GM12892 (cell line): Measurements from ENCODE around the gene FNDC3A.
"Not testable (repeated sequence)": the region's sequence is repeated elsewhere in the genome, so short reads cannot be mapped to it uniquely, and the experiment has no call there.

Experiments used
- DNase-seq: peaks from one replicate; pipeline ENCODE4 v3.0.0; 2011; ENCODE audit not compliant: insufficient read length
- FAIRE-seq: peaks from 2 replicates; lab custom pipeline; 2011; peaks lifted over from hg19 to GRCh38; lab: Jason Lieb, UNC
- POLR2A ChIP-seq: IDR thresholded peaks from 2 replicates; pipeline ENCODE4 v1.6.1; 2011; ENCODE audit warnings: low read depth, low read length, control low read depth
- POLR2AphosphoS5 ChIP-seq: IDR thresholded peaks from 2 replicates; pipeline ENCODE4 v1.6.1; 2011; ENCODE audit warnings: low read depth, low read length, control low read depth
- TAF1 ChIP-seq: IDR thresholded peaks from 2 replicates; pipeline ENCODE4 v1.6.1; 2011; ENCODE audit warnings: low read depth, mild to moderate bottlenecking, control low read depth, low read length, borderline replicate concordance

Gene FNDC3A

DNA sequence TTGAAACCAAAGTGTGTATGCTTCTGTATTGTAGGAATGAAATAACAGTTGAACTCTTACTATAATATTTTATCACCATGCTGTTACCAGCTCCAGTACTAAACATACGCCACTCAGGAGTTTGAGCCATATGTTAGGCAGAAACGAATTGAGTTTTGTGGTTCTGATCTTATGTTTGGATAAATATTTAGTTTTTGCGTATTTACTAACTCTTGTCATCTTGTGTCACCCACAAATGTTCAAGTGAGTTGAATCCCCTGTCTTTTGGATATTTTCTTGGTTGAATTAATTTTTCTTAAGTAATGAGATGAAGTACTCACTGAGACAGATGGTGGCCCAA, 1.5 kb downstream of the FNDC3A start:
- TF ChIP-seq TAF1 (no peak), POLR2AphosphoS5 (no peak)

GRCh38 chr13:48977973-48978372, 2.3 kb downstream of the FNDC3A start:
- no peak for DNase-seq
- TF ChIP-seq TAF1 (no peak), POLR2AphosphoS5 (no peak), POLR2A (no peak)
- FAIRE-seq = peak; percentile 46

More for the DNA sequence above, 1.5 kb downstream of the FNDC3A start:
- DNase-seq (no peak), FAIRE-seq (no peak)

DNA sequence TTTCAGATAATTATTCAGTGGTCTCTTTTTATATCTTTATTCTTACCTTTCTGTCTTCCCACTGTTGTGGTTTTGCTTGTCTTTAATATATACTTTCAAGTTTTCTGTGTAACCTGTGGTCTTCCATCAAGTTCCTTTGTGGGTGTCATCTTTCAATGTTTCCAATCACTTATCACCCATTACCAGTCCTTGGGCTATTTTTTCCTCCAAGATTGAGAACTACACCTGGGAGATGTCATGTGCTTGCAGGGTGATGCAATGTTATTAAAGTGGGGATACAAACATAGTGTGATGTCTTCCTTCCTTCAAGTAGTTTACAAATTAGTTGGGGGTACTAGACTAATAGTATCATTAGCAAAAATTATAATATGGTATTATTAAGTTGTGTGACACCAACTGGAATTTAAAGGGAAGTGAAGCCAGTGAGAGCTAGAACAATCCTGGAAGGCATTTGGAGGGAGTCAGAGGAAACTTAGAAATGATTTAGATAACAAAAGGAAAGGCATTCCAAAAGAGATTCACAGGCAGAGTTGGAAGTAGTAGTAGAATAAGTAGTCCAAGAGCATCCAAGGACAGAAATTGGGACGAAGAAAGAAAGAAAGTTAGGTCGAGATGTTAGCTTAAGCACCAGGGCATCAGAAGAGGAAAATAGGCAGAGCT, 3.4 kb downstream of the FNDC3A start:
- no peak for DNase-seq
- peak; percentile 86 for FAIRE-seq
- TF ChIP-seq POLR2A = no peak
- TF ChIP-seq TAF1 = no peak
- TF ChIP-seq POLR2AphosphoS5 = no peak

- TF ChIP-seq TAF1 = no peak
- TF ChIP-seq POLR2A = no peak
- no peak for TF ChIP-seq POLR2AphosphoS5
- DNase-seq = no peak
- FAIRE-seq = peak; percentile 82
Measured at GRCh38 chr13:48979892-48980291, 4.2 kb downstream of the FNDC3A start.

DNA sequence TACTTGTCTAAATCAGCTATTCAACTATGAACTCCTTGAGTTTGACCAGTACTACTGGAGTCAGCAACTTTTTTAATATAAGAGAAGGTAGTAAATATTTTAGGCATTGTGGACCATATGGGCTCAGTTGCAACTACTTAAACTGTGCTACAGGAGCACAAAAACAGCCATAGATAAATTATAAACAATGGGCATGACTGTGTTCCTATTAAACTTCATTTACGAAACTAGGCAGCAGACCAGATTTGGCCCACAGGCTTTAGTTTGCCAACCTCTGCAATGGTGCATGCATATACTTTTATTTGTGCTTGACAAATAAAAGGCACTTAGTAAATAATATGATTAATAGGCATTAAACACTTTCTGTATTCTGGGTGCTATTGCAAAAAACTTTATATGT, 7.6 kb downstream of the FNDC3A start:
- TF ChIP-seq POLR2AphosphoS5 (no peak), TAF1 (no peak)
- DNase-seq = no peak
- FAIRE-seq = no peak

GRCh38 chr13:48985756-48986155, 10.0 kb downstream of the FNDC3A start:
- TF ChIP-seq POLR2A (no peak), POLR2AphosphoS5 (no peak), TAF1 (no peak)
- DNase-seq (no peak), FAIRE-seq (no peak)

DNA sequence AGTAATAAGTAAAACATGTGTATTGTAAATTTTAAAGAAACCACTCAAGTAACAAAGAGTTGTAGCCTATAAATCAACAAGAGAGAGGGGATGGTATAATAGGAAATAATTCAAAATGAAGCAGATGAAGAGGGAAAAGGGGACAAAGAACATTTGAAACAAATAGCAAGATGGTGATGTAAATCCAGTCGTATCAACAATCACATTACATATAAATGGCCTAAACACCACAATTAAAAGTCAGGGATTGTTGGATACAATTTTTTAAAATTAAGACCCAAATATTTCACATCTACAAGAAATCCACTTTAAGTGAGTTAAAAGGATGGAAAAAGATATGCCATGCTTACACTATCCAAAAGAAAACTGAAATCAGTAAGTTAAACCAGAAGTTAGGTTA, 15.2 kb downstream of the FNDC3A start:
- TF ChIP-seq TAF1 = no peak
- TF ChIP-seq POLR2A = no peak
- TF ChIP-seq POLR2AphosphoS5 = no peak
- DNase-seq = no peak
- peak; percentile 56 for FAIRE-seq

DNA sequence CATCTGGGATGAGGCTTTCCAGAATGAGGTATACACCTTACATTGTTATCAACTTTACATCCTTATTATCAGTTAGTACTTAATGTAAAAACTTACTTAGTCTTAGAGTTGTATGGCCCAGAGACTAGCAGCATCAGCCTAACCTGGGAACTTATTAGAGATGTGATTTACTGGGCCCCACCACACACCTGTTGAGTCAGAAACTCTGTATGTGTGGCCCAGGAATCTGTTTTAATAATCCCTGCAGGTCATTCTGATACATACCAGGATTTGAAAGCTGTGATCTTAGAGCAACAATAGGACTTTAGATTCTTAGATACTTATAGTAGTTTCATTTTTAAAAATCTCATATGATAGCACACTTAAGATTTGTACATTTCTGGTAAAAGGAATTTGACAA, 17.4 kb downstream of the FNDC3A start:
- FAIRE-seq (no peak), DNase-seq (no peak)
- TF ChIP-seq TAF1 = no peak
- no peak for TF ChIP-seq POLR2A
- no peak for TF ChIP-seq POLR2AphosphoS5

GRCh38 chr13:48994706-48995105, 19.0 kb downstream of the FNDC3A start:
- DNase-seq = no peak
- TF ChIP-seq POLR2A = no peak
- no peak for TF ChIP-seq POLR2AphosphoS5
- no peak for TF ChIP-seq TAF1
- FAIRE-seq = peak; percentile 62

GRCh38 chr13:48998641-48999292, 23.1 kb downstream of the FNDC3A start:
- DNase-seq = no peak
- TF ChIP-seq TAF1 (no peak), POLR2A (no peak), POLR2AphosphoS5 (no peak)
- no peak for FAIRE-seq

GRCh38 chr13:49000247-49000646, 24.5 kb downstream of the FNDC3A start:
- DNase-seq = no peak
- no peak for TF ChIP-seq POLR2AphosphoS5
- TF ChIP-seq TAF1 = no peak
- TF ChIP-seq POLR2A = no peak
- no peak for FAIRE-seq

DNA sequence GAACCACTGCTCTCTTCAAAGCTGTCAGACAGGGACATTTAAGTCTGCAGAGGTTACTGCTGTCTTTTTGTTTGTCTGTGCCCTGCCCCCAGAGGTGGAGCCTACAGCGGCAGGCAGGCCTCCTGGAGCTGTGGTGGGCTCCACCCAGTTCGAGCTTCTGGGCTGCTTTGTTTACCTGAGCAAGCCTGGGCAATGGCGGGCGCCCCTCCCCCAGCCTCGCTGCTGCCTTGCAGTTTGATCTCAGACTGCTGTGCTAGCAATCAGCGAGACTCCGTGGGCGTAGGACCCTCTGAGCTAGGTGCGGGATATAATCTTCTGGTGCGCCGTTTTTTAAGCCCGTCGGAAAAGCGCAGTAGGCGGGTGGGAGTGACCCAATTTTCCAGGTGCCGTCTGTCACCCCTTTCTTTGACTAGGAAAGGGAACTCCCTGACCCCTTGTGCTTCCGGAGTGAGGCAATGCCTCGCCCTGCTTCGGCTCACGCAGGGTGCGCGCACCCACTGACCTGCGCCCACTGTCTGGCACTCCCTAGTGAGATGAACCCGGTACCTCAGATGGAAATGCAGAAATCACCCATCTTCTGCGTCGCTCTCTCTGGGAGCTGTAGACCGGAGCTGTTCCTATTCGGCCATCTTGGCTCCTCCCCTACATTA, 43.4 kb downstream of the FNDC3A start:
- FAIRE-seq, DNase-seq: not testable (repeated sequence)
